ENCODE data around the gene KLHL6.
"Not testable (repeated sequence)": the region's sequence is repeated elsewhere in the genome, so short reads cannot be mapped to it uniquely, and the experiment has no call there.

Gene KLHL6, protein sequence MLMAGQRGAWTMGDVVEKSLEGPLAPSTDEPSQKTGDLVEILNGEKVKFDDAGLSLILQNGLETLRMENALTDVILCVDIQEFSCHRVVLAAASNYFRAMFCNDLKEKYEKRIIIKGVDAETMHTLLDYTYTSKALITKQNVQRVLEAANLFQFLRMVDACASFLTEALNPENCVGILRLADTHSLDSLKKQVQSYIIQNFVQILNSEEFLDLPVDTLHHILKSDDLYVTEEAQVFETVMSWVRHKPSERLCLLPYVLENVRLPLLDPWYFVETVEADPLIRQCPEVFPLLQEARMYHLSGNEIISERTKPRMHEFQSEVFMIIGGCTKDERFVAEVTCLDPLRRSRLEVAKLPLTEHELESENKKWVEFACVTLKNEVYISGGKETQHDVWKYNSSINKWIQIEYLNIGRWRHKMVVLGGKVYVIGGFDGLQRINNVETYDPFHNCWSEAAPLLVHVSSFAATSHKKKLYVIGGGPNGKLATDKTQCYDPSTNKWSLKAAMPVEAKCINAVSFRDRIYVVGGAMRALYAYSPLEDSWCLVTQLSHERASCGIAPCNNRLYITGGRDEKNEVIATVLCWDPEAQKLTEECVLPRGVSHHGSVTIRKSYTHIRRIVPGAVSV

DNA sequence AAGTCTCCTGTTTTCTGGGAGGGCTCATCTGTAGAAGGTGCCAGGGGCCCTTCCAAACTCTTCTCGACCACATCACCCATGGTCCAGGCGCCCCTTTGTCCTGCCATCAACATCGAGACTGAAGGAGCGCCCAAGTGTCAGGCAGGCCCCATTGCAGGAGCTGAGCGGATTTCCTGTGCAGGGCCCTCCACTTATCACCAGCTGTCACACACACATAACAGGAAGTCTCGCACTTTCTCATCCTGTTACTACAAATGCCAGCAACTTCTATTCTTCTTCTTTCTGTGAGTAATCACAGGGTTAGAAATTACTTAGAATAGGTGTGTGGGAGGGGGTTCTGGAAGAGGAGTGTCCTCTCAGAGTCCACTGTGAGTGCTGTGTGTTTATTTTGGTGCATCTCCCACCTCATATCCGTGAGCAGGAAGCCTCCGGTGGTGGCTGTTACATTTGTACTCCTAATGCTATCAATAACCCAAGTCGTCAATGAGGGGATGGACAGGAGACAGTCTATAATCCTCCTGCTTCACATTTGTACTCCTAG lies at the start of gene KLHL6:
KLHL6 (minus strand) TSS at position 166 of the 541 bp plus-strand sequence; CDS start at position 113, 53 bp downstream.
- no peak for DNase-seq

DNA sequence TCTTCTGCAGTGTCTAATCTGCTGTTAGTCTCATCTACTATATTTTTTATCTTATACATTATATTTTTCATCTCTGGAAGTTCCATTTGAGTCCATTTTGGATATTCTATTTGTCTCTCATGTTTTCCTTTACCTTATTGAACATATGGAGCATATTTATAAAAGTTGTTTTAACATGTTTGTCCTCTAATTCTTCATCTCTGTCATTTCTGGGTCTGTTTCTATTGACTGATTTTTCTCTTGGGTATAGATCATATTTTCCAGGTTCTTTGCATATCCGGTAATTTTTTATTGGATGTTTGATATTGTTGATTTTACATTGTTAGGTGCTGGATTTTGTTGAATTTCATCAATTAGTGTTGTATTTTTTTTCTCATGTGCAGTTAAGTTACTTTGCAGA lies 42.5 kb upstream of the KLHL6 start:
- DNase-seq: no peak

DNA sequence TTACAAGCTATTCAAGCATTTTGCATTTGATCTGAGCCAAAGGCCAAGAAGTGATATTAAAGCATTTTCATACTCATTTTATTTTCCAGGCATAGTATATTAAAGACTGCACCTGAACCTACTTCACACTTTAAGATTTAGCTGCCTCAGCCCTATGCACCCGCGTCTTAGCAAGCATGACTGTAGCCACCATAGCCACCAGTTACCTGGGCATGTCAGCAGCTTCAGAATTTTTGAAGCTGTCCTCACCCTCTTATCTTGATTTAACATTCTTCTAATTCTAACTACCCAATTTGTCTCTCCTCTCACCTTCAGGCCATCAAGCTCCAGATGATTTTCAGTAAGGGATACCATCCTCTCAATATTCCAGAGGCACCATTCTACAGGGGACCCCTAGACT lies 39.1 kb upstream of the KLHL6 start:
- no peak for DNase-seq

DNA sequence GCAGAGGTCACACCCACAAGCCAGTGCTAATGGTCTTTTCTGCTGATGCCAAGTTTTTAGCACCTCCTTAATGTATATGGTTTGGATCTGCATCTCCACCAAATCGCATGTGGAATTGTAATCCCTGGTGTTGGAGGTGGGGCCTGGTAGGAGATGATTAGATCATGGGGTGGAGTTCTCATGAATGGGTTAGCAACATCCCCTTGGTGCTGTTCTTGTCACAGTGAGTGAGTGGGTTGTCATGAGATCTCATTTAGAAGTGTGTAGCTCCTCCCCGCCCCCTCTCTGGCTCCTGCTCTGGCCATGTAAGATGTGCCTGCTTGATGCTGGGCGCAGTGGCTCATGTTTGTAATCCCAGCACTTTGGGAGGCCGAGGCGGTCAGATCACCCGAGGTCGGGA lies 37.3 kb upstream of the KLHL6 start:
- no peak for DNase-seq

DNA sequence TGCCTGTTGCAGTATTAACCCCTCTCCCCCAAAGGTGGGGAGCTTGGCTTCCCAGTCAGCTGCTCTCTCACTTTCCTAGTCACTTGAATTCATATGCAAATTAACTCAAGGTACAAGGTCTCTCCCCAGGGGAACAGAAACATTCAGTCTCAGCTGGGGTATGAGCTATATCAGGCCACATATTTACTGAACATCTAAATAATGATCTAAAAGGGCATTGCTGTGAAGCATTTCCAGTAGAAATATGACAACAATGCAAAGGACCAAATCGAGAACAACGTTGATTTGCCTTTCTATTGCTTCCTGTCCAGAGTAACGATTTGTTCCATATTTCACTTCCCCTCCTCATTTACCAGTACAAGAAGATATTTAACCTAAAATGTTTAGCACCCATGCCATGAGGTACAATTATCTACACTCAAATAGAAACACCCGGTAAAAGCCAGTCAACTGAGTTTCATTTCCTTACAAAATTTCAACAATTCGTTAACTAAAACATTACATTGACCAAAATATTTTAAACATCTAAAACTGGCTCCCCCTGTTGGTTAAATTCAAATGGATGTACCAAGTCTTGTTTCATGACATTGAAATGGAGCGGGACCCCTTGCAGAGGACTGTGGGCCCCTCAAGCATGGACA lies 36.5 kb upstream of the KLHL6 start:
- DNase-seq: no peak

DNA sequence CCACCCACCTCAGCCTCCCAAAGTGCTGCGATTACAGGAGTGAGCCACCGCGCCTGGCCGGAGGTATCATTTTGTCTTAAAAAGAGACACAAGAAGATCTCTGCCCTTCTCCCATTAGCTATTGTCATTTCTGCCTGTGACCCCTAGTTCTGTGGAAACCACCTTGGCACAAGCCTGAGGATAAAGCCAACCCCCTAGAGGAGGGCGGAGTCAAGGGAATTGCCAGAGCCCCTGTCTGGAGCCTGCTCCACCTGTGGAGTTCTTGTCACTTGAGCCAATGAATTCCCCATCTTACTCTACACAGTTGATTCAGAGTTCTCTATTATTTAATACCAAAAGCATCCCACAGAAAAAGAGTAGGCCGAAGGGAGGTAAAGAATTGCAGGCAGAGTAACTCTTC lies 34.9 kb upstream of the KLHL6 start:
- DNase-seq: no peak

DNA sequence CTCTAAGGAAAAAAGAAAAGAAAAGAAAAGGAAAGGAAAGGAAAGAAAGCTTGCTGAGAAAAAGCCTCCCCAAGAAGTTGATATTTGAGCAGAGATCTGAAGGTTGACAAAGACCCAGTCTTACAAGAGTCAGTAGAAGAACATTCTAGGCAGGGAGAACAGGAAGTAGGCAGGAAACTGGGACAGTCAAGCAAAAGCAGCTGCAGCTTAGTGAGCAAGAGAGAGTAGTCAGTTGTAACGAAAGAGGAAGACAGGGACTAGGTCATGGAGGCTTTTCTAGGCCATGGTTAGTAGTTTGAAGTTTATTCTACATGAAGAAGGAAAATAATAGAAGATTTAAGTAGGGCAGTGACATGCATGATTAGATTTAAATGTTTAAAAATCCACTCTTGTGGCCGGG lies 31.8 kb upstream of the KLHL6 start:
- no peak for DNase-seq

DNA sequence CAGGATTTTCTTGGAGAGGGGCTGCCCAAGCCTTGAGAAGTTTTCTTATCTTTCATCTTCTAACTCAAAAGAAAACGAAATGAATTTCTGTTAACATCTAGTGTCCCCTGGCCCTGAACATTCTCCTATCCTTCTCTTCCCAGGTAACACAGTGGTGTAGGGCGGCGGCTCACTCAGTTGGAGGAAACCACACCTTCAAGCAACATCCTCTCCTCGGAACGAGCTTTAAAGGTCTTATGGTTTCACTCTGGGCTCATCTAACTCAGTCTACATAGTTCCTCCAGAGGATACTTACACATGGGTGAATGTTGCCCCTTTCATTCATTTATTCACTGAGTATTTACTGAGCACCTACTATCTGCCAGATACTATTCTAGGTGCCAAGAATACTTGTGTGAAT lies 31.0 kb upstream of the KLHL6 start:
- no peak for DNase-seq

DNA sequence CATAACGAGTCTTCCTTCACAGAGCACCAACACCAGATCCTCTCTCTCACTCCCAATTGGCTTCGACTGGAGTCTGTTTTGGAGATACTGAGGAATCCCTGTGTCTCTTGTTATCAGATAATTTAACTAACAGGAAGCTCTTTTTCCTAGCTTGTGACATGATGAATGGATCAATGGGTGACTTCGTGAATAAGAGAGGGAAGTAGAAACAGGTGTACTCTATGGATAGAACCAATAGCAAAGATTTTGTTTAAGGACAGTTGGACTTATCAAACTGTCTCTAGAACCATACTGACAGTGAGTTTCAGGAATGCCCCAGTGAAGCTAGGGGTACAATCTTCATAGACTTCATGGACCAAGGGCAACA lies 29.4 kb upstream of the KLHL6 start:
- DNase-seq: no peak

DNA sequence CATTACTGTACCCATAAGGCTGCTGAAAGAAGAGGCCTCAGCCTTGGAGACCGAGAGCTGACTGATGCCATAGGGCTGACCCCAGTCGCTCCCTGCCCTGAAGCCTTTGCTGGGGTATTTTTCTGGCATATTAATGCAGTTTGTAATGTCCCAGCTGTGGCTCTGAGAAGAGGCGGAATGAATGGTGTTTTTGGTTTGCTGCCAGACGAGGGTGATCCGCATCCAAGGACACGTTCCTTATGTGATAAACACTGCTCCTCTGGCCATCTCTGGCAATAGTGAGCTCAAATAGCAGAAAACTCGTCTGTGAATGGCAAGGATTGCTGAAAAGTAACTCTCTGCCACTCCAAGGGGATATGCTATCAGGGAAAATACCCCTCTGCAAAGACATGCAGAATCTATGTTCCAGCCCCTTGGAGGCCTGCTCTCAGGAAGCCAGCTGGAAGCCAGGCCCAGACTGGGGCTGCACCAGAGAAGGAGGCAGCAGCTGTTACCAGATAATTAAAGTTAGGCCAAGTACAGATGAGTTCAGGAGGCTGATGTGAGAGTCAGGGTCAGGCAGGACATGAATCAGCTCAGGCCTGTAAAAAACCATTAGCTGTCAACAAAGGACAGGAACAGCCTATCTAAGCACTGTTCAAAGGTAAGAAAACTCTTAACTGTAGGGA lies 28.9 kb upstream of the KLHL6 start:
- no peak for DNase-seq

DNA sequence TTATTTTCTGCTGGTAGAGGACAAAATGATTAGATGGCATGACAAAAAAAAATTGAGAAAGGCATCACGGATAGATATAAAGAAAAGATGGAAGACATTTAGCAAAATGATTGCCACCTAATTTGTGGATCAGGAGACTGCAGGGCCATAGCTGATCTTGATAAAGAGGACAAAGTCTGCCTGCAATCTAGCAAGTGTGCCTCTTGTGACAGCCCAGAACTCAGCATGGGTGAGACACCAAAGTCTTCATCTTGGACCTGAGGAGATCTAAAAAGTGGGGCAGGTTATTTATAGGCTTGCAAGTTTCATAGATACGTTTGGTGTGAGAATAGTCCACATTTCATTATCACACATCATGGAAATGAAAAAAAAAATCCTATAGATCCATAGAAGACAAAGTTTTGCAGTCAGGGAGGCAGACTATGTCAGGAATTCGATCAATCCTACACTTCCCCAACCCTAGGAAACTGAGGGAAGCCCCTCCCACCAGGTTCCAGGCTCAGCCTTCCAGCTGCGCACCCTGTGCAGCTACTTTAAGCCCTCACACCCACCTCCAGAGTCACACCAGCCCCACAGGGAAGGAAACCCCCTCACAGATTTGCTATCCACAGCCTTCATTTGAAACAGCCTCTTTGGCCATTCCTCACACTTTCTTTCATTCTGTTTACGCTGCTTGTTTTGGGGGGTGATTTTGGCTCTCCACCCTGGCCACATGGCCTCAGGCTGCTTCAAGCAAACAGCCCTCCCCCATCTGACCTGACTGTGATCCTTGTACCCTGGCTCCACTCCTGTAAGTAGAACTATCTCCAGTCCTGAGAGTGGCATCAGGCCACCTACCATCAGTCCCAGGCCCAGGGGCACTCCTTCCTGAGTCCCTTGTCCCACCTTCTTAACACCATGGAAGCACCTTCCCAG lies 28.1 kb upstream of the KLHL6 start:
- DNase-seq: no peak

DNA sequence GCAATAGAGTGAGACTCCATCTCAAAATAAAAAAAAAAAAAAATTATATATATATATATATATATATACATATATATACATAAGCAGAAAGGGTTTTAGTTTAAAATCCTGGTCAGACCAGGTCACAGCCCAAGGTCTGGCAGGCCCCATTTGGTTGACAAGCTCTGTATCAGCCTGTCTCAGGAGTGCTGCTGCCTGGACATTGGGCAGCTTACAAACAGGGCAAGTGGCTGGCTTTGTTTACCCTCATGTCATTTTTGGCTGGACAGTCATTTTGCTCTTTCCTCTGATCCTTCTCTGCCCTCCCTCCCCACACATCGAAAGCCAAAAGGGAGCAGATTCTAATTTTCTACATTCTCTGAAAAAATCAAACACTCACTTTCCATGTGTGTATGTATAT lies 26.7 kb upstream of the KLHL6 start:
- DNase-seq: no peak

DNA sequence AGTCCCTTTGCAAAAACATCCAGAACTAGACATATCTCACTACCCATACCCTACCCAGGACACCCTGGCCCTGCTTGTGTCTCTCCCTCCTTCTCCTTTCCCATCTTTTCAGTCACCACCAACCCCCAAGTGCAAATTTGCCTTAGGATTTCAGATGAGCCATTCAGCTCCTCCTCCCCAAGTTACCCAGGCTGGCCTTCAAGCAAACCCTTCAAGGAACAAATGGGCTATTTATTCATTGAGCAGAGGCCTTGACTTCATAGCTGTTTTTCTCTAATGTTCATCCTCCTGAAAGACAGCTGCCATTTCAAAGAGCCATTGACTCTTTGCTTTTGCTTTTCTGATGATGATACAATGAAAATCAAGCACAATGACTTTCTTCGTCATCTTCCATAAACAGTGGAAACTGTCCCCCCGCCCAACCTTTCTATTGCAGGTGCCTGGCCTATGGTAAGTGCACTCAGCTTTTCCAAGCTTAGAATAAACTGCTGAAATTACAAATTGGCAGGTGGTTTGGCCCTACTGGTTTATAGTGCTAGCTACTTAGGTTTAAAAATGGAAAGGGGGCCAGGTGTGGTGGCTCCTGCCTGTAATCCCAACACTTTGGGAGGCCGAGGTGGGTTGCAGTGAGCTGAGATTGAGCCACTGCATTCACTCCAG lies 26.1 kb upstream of the KLHL6 start:
- no peak for DNase-seq

DNA sequence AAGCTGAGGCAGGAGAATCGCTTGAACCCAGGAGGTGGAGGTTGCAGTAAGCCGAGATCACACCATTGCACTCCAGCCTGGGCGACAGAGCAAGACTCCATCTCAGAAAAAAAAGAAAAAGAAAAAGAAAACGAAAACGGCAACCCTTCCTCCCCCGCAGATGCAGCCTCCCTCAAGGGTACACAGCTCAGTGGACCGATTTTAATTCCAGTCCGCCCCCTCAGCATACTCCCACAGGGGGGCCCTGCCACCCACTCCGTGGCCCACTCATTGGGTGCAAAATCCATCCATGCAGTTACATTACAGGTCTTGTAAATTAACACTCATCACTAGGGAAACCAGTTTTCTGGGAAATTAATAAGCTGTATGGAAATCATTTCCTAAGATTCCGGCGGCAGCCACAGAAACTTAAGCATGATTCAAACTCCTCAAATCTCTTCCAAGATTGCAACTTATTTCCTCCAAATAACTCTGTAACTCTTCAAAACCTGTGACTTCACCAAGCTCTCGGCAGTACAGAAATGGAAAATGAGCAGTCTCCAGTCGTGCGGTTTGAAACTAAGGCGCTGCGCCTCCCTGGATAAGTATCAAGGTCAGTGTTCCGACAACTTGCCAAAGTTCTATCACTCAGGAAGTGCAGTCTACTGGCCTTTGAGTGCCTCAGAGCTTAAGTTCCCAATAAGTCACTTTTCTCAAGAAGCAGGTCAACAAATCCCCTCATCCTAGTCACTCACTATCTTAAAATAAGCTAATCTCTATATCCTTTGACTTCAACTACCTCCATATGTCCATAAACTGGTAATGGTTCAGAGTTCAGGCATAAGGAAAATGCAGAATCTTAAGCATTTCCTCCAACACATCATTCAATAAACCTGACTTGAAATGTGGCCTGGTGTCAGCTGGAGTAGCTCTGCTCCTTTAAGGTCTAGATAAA lies 24.7 kb upstream of the KLHL6 start:
- DNase-seq: no peak

DNA sequence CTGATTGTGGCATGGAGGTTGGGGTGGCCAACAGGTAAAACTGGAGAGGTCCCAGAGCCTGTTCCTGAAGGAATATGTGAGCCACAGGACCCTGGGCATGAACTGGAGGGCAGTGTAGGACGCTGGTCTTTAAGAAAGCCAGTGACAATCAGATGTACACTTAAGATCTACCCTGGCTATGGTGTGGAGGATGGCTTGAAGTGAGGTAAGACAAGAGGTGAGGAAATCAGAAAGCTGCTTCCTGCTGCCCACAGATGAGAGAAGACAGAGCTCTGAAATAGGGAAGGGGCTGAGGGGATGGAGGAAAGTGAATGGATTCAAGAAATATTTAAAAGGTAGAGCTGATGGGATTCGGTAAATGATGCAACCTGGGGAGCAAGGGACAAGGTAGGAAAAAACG lies 22.7 kb upstream of the KLHL6 start:
- DNase-seq: no peak

DNA sequence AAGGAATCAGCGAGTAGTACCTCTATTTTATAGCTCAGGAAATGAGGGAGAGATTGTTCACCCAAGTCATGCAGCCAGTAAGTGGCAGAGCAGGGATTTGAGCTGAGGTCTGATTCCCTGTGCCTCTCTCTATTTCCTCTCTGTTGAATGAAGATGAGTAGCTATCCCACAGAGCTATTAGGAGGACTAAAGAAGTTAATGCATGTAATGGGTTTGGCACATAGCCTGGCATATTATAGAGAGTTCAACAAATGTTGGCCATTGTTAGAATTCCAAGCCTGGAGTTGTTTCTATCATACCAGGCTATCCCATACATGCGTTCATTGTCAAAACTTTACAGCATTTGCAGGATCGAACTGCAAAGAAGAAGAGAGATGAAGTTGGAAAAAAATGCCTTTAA lies 21.8 kb upstream of the KLHL6 start:
- no peak for DNase-seq

DNA sequence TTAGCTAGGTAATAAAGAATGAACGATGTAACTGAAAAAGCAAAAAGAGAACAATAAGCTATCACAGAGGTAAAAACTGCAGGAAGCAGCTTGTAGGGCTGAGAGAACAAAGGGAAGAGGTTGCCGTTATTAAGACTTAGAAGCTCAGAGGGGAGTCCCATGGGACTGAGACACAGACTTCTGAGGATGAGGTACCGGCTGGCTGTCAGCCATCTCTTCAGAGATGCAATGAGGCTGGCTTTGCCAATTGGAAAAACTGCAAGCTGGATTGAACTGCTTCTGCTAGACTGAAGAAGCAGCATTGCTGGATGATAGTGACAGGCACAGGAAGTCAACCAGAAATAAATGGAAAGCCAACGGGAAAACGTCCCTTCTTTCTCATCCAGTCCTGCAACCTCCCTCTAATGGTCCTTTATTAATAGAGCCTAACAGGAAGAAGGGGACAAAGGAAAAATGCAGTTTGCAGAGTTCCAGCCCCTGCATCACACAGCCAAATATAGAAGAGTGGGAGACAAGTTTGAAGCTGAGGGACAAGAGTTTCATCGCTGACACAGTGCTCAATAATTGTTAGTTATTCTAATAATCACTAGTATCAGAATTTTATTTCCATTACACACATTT lies 21.1 kb upstream of the KLHL6 start:
- DNase-seq: no peak

DNA sequence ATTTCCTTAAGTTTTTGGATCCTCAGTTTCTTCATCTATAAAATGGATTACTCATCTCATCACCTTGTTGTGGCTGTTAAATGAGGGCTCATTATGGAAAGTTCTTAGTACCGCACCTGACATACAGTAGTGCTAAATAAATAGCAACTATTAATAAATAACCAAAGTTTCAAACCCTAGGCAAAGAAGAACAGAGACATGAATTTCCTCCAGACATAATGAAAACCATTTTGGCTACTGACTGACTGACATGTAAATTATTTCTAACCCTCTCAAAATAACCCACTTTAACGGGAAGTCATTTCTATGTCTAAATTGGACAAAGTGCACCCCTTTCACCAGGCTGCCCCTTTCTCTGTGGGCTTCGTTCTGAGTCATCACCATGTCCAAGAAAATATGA lies 17.4 kb upstream of the KLHL6 start:
- no peak for DNase-seq

DNA sequence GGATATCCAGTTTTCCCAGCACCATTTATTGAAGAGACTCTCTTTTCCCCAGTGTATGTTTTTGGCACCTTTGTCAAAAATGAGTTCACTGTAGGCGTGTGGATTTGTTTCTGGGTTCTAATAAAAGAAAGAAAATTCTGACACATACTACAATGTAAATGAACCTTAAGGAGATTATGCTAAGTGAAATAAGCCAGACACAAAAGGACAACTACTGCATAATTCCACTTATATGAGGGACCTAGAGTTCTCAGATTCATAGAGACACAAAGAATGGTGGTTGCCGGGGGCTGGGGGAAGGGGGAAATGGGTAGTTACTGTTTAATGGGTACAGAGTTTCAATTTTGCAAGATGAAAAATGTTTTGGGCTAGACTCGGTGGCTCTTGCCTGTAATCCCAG lies 14.7 kb upstream of the KLHL6 start:
- not testable (repeated sequence) for DNase-seq

DNA sequence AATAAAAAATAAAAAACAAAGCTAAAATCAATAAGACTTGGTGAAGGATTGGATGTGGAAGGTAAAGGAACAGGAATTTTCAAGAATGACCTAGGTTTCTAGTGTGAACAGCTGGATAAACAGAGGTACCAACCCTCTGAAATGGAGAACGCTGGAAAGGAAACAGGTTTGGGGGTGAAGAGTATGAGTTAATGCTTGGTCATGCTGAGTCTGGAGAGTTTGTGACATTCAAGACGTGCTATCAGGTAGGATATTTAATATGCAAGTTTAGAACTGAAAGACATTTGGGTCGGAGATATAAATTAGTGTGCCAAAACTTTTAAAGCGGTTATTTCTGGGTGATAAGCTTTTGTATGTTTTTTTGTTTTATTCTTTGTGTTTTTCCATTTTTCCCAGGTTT lies 11.4 kb upstream of the KLHL6 start:
- DNase-seq: no peak
